HG03378 (cell line): Measurements from ENCODE around the gene GARIN5A.

Experiments used
- ATAC-seq: cut with Tn5 transposase; IDR thresholded peaks from one replicate; pipeline ENCODE4 v1.9.1; 2021; ENCODE audit warnings: mild to moderate bottlenecking, moderate library complexity; ENCODE audit not compliant: unreplicated experiment

Gene GARIN5A

DNA sequence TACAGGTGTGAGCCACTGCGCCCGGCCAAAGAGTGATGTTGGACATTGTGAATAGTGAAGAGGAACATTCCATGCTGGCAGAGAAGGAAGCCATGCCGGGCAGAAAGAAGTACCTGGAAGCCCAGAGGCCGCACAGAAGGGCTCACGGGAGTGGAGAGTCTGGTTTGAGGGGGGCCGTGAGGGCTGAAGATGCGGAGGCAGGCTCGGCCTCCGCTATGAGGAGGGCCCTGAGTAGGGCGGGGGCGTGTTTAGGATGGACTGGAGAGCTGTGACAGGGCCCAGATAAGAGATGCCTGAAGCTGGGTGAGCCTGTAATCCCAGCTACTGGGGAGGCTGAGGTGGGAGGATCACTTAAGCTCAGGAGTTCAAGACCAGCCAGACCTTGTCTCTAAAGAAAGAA, 32.7 kb upstream of the GARIN5A start:
- no peak for ATAC-seq

DNA sequence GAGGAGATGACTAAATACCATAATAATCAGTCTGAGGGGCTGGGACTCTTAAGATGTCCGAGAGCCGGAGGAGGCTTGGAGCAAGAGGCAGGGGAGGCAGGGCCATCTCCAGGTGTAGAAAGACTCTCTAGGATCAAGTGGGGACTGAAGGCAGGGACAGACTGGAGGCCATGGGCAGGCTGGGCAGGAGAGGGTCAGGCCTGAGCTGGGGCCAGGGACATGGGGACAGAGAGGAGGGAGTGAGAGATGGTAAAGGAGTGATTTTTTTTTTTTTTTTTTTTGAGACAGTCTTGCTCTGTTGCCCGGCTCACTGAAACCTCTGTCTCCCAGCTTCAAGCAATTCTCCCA, 32.2 kb upstream of the GARIN5A start:
- ATAC-seq, result no peak

DNA sequence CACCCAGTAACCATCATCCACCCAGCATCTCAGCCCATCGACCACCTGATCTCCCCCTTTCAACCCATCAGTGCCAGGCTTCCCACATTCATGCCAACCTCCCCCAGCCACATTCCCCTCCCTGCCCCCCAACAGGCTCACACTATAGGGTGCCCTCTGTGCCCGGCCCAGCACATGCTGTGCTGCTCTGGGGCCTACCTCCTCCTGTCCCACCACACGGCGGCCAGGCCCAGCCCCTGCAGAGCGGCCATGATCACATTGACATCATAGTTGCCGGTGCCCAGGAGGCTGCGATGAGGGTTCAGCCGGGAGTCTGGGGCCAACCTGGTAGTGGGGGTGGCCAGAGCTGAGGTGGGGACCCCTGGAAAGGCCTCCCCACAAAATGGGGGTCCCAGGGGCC, 30.7 kb upstream of the GARIN5A start:
- no peak for ATAC-seq

DNA sequence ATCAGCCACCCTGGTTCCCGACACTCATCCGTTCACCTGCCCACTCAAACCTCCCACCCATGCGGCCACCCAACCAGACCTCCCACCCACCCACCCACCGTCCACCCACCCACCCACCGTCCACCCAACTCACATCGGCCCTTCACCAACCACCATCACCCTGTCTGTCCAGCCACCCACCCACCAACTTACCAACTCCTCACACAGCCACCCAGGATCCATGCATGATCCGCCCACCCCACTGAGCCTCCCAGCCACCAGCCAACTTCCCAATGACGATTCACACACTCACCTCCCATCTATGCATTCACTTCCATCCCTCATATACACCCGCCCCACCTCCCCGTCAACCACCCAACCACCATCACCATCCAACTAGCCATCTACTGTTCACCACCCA, 30.1 kb upstream of the GARIN5A start:
- ATAC-seq, result no peak

DNA sequence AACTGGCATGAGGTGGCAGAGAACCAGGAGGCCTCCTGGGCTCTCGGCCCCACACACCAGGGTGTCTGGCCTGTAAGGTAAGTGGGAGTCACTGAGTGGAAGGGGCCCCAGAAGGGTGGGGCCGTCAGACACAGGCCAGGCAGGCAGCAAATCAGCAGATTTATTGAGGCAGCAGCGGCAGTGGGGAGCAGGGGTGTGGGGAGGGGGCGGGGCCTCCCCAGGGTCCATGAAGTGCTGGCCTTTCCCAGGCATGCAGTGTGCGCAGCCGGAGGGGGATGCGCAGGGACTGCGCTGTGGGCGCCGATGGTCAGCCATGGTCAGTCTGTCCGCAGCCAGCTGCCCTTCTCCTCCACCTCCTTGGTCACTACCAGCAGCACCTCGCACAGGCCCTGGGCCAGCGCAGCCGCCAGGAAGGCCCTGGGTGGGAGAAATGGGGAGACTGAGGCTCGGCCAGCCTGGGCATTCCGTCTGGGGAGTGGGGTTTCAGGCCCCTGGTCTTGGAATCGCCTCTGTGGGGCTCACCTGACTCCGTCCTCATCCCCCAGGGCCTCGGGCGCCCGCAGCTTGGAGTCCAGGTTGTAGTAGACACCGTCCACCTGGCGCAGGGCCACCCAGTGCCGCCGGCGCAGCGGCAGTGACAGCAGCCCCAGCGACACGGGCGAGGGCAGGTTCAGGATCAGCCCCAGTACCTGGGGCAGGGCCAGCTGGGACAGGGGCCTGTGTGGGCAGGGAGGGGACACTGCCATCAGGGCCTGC, 29.4 kb upstream of the GARIN5A start:
- no peak for ATAC-seq

DNA sequence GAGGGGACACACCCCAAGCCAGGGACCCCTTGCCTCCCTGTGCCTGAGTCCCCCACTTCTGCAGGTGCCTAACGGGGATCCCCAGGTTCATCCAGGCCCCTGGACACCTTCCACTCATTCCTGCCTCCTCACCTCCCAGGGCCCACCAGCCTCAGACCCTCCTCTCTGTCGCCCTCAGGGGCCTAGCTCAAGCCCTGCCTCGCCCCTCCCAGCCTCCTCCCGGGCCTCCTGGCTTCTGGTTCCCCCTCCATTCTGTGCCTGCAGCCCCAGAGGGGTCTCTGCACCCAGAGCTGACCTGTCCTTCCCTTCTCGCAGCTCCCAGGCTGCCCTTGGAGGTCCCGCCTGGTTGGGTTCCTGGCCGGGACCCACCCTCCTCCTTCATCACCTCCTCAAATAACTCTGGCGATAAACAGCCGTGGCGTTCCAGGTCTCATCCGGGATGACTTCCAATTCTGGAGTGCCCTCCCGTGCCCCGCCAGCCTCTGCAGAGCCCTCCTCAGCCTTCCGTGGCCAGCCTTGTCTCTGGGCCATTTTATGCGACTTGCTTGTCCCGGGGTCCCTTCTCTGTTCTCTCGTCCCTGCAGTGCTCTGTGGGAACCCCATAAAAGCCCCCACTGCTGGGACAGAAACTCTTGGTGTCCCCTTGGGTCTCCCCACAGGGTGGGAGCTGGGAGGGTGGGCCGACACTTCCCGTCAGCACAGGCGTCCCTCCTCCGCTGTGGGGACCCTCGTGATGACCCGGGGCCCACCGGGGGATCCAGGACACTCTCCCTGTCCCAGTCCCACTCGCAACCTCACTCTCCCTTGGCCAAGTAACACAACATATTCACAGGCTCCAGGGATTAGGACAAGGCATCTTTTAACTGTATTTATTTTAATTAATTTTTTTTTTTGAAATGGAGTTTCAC, 25.2 kb upstream of the GARIN5A start:
- ATAC-seq, result no peak

DNA sequence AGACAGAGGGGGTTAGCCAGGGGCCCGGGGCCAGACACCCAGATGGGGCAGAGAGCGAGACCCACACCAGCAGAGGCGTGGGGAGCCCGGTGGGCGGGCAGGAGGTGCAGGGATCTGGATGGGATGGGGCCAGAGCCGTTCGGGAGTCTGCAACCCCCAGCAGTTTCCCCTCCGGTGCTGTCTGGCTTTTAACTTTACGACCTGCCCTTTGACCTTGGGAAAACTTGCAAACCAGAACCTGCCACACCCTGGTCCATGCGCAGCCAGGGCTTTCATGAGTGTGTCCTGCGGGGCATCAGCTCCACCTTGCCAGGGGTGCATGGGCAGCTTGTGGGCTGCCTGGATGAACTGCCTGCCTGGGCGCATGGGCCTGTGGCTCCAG, 24.5 kb upstream of the GARIN5A start:
- no peak for ATAC-seq

DNA sequence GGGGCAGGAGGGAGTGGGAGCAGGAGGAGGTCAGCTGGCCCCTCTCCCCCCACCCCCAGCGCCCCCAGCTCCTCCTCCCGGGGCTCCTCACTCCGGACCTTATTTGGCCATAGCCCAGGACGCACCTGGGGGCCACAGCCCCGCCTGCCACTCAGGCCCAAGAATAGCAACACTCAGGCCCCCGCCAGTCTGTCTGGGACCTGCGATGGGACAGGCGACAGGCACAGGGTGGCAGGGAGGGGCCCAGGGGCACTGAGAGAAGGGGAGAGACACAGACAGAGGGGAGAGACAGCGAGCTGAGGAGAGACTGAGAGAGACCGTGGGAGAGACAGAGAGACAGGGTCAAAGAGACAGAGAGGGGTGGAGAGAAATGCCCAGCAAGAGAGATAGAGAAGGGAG, 24.1 kb upstream of the GARIN5A start:
- ATAC-seq, result no peak

DNA sequence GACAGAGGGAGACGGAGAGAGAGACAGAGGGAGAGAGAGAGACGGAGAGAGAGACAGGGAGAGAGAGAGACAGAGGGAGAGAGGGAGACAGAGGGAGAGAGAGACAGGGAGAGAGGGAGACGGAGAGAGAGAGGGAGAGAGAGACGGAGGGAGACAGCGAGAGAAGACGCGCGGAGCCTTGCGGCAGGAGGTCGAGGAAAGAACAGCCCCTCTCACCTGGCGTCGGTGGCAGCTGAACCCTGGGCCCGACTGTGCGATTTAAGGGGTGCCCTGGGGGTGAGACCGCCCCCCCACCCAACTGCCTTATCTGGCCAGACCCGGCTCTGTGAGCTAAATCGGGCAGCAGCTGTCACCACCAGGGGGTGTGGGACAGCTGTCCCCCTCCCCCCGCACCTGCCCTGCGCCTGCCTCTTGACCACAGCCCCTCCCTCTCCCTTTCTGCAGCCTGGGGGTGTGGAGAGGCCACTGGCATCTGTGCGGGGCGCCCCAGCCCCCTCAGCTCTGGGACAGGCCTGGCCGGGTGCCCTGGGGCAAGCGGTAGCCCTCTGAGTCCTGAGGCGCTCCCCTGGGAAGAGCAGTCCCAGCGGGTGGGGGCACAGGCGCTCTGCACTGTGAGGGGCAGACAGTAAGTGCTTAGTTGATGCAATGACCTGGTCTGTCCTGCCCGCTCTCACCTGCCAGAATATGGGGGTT, 23.6 kb upstream of the GARIN5A start:
- no peak for ATAC-seq

DNA sequence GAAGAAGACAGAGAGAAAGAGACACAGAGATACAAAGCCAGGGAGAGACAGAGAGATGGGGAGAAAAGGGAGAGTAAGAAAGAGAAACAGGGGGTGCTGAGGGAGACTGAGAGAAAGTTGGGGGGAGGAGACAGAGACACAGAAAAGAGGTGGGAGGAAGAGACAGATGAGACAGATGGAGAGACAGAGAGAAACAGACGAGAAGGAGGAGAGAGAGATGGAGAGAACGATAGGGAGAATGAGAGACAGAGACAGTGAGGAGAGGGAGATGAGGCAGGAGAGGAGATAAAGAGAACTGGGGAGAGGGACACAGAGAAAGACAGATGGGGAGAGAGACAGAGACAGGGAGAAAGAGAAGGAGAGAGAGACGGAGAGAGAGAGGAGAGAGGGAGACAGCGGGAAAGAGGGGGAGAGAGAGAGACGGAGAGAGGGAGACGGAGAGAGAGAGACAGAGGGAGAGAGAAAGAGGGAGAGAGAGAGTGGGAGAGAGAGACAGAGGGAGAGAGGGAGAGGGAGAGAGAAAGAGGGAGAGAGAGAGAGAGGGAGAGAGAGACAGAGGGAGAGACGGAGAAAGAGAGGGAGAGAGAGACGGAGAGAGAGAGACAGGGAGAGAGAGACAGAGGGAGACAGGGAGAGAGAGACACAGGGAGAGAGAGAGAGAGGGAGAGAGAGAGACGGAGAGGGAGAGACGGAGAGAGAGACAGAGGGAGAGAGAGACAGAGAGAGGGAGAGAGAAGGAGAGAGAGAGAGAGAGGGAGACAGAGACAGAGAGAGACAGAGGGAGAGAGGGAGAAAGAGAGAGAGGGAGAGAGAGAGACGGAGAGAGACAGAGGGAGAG, 21.8 kb upstream of the GARIN5A start:
- ATAC-seq, result no peak

DNA sequence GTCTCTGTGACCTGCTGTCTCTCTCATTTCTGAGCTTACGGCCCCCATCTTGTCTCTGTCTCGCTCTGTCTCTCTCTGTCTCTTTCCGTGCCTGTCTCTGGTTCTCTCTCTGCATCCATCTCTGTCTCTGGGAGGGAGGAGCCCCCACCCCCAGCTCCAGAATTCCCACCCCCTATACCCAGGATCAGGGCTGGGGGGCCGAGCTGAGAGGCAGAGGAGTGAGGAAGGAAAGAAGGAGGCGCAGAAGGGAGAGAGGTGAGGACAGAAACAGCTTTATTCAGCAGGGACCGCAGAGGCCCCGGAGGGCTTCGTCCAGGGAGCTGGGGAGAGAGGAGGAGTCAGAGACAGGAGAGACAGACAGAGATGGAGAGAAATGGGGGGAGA, 20.4 kb upstream of the GARIN5A start:
- no peak for ATAC-seq

DNA sequence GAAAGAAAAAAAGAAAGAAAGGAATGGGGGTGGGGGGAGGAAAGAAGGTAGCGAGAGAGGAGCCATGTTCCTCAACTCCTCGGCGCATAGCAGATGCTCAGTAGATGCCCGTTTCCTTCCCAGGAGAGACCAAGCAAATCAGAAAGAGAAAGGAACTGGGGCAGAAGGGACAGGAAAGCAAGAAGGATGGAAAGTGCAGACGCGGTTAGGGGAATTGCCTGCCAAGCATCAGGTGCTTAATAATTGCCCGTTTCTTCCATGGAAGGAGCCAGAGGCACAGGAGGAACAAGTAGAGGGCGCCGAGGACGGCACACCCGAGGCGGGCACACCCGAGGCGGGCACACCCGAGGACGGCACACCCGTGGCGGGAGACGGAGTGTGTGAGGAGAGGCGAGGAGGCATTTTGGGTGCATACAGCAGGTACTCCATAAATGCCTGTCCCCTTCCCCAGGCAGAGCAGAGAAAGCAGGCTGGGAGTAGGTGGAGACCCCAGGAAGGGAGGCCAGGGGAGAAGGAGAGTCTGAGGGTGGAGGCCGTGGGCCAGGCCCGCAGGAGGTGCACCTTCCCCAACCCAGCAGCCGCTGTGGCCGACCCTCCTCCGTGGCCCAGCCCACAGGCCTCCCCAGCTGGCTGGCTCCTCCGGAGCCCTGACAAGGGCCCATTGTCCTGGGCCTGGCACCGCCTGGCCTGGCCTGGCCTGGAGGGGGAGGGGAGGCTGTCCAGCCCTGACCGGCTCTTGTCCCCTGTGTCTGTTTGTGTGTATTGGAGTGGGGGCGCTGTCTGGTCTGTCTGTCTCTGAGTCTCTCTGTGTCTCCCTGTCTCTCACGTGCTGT, 19.8 kb upstream of the GARIN5A start:
- ATAC-seq, result no peak

DNA sequence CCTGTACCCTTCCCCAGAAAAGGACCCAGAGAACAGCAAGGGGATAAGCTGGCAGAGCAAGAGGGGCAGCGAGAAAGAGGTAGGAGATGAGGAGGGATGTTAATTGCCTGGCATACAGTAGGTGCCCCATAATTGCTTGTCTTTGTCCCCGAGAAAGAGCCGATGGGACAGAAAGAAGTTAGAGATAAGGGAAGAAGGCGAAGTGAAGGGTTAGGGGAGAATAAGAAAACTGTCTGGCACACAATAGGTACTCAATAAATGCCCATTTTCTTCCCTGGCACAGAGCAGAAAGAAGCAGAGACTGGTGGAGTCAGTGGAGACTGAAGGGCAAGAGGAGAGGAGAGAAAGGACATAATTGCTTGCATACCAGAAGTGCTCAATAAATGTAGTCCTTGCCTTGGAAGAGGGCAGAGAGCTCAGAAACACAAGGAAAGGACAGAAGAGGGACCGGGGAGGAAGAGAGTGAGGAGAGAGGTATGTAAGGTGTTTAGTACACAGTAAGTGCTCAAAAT, 18.4 kb upstream of the GARIN5A start:
- no peak for ATAC-seq

DNA sequence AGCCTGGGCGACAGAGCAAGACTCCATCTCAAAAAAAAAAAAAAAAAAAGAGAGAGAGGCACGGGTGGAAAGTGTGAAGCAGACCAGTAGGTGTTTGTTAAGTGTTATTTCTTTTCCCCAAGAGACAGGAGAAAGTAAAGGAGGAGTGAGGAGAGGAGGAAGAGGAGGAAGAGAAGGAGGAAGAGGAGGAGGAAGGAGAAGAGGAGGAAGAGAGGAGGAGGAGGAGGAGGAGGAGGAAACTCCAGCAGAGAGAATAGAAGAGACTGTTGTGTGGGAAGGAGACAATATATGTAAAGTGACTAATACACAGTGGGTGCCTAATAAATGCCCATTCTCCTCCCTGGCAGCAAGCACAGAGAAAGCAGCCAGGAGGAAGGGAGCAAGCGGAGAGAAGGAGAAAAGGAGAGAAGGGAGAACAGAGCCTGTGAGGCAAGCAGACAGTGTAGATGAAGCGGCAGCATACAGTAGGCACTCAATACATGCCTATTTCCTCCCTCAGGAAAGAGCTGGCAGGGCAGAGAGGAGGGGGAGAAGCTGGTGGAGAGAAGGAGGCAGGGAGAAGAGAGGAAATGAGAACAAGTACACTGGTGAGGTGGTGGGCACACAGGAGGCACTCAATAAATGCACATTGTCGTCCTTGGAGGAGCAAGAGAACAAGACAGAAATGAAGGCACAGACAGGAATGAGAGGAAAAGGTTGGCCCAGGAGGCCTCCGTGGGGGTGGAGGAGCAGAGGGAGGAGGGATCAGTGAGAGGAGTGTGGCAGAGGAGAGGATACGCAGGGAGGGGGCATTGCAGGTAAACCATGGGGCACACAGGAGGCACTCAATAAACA, 17.8 kb upstream of the GARIN5A start:
- ATAC-seq, result no peak

DNA sequence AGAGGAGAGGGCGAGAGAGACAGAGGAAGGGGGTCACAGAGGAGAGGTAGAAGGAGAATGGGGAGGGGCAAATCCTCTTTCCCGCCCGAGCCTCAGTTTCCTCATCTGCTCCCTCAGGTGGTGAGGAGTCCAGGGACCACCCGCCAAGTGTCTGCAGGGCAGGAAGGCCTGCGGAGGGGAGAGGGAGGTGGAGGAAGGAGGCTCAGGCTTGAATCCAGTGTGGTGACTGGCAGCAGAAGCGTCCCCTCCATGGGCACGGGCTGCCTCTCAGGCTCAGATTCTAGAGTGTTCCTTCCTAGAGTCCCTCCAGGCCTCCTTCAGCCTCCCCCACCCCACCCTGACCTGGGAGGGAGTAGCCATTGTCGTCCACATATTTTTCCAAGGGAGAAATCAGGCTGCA, 16.5 kb upstream of the GARIN5A start:
- ATAC-seq, result no peak

DNA sequence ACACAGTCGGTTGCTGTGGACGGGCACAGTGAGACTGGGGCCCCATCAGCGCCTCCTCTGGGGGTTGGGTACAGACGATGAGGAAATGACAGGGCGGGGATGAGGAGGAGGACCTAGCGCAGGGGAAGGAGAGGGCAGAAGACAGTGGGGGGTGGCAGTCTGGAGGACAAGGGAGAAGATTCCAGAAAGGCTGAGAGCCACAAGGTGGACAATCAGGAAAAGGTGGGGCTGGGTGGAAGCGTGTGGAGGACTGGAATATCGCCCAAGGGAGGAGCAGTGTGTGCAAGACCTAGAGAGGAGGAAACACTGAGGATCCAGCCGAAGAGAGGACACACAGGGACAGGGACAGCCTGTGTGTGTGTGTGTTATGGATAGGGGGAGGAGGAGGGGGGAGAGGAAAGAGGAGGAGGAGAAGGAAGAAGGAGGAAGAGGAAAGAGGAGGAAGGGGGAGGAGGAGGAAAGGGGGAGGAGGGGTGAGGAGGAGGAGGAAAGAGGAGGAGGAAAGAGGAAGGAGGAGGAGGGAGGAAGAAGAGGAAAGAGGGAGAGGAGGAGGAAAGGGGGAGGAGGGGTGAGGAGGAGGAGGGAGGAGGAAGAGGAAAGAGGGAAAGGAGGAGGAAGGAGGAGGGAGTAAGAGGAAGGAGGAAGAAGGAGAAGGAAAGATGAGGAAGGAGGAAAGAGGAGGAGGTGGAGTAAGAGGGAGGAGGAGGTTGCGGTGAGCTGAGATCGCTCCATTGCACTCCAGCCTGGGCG, 15.8 kb upstream of the GARIN5A start:
- ATAC-seq, result no peak

DNA sequence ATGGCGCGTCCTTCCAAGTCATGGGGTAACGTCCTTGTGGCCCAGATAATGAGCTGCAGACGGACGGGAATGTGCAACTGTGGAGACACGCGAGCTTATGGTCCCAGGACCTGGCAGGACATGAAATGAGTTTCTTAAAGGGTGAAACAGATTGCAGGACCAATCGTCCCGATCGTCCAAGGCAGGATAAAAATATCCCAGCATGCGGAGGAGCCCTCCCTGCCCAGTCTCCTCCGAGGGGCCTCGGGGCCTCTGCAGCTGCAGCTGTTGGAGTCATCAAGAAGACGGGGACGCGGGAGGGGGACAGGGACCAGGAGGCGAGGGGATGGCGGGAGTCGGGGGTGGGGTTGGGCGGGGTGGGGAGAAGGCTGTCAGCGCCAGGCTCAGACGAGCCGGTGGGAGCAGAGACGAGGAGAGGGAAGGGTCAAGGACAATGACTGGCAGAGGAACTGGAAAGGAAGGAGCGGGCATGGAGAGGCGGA, 14.4 kb upstream of the GARIN5A start:
- no peak for ATAC-seq

DNA sequence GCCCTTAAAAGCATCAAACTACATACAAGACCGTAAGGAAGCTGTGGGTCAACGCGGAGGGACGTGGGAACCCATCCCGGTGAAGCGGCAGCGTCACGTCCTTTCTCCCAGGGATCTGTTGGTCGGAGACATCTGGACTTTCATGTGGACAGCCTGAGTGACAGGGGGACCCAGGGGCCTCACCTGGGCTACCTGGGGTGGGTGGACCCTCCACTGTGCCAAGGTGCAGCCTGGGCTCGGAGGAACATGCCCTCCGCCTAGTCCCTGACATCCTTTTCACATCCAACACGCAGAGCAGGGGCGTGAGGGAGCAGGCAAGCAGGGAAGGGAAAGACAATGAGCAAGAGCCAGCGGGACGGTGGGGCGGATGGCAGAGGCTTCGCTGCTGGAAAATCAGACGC, 13.8 kb upstream of the GARIN5A start:
- no peak for ATAC-seq
